OCI-M2 (cell line): ENCODE data around the gene ESYT2.
"Not testable (repeated sequence)": the region's sequence is repeated elsewhere in the genome, so short reads cannot be mapped to it uniquely, and the experiment has no call there.

Experiments
- DNase-seq: peaks from one replicate; lab custom pipeline; 2025; ENCODE audit not compliant: unreplicated experiment; lab: John Stamatoyannopoulos, UW

The ESYT2 gene

DNA sequence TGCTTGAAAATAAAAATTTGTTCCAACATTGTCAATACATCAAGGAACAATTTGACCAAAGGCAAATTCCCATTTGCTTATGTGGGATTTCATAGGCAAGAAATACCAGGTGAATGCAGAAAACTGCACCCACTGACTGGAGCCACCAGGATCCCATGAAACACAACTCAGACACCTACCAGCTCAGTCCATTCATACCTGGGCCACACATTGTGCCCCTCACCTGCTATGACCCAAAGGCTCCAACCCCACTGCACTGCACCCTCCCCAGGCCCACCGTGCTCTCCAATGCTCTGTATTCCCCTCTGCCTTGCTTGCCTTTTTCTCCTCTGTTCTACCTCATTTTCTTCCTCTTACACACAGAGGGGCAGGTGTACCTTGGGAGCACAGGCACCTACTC is 130.0 kb downstream of the ESYT2 start:
- DNase-seq: no peak

DNA sequence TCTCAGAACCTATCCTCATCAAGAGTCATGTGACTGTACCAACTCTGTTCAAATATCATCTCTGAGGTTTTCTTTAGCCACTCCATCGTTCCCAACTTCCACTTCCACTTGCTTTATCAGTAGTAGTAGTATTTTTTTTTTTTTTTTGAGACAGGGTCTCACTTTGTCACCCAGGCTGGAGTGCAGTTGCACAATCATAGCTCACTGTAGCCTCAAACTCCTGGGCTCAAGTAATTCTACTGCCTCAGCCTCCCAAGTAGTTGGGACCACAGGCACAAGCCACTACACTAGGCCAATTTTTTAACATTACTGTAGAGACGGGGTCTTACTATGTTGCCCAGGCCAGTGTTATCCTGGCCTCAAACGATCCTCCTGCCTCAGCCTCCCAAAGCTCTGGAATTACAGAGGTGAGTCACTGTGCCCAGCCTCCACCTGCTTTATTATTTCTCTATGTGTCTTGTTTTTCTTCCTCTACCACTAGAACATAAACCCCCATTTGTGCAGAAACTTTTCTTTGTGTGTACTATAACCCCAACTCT is 130.6 kb downstream of the ESYT2 start:
- DNase-seq: no peak

DNA sequence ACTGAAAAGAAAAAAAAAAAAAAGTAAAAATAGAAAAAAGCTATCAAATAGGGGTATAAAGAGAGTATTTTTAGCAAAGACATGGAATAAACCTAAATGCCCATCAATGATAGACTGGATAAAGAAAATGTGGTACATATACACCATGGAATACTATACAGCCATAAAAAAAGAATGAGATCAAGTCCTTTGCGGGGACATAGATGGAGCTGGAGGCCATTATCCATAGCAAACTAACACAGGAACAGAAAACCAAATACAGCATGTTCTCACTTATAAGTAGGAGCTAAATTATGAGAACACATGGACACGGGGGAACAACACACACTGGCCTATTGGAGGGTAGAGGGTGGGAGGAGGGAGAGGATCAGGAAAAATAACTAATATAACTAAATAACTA is 131.7 kb downstream of the ESYT2 start:
- DNase-seq: not testable (repeated sequence)

DNA sequence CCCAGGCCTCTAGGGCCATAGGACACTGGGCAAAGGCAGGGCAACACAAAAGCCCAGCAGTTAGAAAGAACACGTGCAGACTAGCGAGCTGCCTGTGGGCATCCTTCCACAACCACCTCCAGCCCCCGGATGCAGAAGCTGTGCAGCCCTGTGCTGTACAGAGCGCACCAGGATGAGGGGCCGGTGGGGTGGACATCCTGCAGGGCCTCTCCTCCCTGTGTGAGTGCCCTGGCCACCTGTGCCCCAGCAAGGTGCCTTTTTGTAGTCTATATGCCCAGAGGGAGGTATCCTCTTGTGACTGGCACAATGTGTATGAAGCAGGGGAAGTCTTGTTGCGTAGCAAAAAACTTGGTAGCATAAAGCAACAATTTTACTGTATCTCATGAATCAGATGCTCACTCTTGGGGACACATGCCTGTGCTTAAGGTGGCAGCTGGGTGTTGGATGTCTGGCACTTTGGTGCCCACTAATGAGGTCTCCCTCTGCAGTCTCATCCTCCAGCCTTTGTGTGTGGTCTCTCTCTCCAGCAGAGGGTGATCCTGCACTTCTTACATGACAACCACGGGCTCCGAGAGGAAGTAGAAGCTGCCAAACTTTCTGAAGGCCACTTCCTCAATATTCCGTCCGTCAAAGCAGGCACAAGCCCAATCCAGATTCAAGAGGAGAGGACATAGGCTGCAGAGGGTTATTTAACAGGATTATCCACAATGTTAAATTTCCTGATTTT is 133.4 kb downstream of the ESYT2 start:
- DNase-seq: no peak

DNA sequence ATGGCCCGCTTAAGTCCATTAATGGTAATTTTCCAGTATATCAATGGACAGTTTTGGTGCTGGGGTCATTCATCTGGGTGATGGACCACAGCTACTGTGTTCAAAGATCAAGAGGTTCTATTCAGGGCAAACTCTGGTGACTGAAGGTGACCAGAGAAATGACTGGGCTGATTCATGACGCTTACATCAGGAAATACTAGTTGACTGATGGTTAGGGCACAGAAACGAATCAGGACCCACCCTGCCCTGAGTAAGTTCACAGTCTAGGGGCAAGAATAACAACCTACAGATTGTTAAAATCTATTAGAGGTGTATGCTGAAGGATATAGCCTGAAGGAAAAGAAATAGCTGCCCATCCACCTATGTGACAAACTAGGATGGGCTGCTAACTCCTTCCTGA is 134.3 kb downstream of the ESYT2 start:
- DNase-seq: no peak

DNA sequence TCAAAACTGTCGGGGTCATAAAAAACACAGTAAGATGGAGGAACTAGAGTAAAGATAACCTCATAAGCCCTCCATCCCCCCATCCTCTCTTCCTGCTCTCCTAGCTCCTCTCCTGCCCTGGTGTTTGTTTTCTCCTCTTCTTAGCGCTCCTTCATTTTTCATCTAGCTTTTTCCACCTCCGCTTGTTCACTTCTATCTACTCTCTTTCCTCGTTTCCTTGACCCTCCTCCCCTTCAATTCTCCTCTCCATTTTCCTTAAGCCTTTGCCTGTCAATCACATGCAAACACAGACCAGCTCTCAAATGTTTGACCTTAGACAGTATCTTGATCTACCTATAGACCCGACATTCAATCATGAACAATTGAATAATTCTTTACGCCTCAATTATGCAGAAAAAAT is 134.7 kb downstream of the ESYT2 start:
- no peak for DNase-seq

DNA sequence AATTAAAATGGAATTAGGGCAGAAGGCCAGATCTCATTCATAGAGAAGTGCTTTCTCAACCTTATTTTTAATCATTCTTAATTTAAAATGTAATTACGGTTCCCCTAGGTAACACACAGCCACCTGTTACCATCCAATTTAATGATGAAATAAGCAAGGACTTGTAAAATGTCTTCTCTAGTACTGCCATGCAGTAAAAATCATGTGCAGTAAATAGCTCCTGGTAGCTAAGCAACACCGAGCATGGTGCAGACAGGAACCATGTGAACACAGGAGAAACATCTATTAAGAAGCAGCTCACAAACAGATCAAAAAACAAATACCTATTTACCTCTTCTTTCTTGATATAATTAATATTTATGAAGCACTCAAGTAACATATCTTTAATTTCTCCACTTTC is 139.8 kb downstream of the ESYT2 start:
- DNase-seq: no peak

DNA sequence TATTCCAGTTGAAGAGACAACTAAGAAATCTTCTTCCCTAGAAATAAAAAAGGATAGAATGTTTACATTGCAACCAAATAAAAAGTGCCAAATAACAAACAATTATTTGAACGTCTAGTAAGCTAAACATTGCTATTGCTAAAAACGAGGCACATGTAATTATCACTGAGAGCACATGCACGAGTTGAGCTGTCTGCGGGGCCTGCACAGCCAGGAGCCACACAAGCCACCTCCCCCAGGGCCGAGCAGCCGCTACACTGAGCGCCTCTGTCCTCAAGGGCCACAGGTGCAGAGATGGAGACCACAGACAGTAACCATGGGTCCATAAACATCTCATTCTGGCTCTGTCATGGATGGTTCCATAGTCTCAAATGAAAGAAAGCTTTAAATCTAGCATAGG is 141.9 kb downstream of the ESYT2 start:
- DNase-seq: no peak

DNA sequence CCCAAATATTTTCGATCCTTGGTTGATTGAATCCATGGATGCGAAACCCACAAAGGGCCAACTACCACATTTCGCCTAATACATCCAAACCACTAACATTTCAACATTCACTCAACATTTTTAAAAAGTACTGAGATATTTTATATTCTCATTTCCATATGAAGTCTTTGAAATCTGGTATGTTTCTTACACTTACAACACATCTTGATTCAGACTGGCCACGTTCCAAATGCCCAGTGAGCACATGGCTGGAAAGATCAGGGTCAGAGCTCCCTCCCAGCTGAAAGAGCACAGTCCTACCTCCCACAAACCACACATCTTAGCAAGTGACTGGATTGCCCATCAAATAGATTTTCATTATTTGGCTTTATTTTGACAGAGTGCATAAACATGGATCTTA is 143.6 kb downstream of the ESYT2 start:
- DNase-seq: no peak

DNA sequence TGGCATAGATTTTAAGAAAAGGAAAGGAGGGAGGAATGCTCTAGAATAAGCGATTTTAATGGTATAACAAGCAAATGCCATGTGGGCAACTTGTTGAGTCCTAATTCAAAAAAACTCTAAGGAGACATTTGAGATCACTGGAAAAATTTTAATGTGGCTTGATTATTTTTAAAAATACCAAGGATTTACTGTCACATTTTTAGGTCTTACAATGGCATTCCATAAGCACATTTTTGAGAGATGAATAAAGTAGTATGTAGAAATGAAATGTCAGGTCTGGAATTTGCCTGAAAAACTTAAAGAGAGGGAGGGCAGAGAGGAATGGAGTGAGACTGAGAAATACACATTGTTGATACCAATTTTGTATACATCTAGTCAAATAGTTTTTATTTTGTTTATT is 145.0 kb downstream of the ESYT2 start:
- DNase-seq: no peak

DNA sequence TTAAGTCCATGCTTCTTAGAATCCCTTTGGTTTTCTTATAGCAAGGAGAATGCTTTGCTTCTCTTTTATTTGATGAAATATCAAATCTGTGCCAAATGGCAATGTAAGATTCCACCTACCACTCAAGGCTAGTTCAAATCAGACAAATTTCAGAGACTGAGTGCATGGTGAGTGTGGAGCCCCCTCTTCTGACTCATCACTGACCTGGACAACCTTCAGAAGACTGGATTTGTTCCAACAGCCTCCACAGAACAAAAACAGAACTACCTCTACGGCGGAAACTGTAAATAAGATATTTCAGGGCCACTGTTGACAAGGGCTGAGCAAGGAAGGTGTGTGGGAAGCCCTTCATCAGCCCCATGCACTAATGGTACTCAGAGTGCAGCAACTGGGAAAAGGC is 145.8 kb downstream of the ESYT2 start:
- no peak for DNase-seq

DNA sequence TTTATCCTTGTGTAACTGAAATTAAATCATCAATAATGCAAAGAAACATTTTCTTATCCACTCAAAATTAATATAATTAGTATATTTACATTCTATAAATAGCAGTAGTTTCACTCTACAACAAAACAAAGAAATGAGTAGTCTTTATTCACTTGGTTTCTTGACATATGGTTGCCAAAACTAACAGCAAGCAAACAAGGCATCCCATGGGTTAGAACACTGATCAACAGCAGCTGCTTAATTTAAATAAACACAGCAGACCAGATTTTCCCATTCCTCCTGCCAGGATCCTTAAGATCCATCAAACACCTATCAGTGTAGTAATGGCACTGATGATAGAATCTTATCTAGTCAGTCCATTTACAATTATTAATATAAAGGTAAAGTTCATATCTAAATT is 146.9 kb downstream of the ESYT2 start:
- no peak for DNase-seq
